ENCODE data around the gene DCAF11. TPM values are rescaled to one million over a fixed set of nuclear protein-coding genes. Genes with fewer than 3 reads are reported as not detected.

The DCAF11 gene
- total and polyA plus RNA-seq, 12 donors, result 19.7 to 99.7 (median 70.8) TPM

DNA sequence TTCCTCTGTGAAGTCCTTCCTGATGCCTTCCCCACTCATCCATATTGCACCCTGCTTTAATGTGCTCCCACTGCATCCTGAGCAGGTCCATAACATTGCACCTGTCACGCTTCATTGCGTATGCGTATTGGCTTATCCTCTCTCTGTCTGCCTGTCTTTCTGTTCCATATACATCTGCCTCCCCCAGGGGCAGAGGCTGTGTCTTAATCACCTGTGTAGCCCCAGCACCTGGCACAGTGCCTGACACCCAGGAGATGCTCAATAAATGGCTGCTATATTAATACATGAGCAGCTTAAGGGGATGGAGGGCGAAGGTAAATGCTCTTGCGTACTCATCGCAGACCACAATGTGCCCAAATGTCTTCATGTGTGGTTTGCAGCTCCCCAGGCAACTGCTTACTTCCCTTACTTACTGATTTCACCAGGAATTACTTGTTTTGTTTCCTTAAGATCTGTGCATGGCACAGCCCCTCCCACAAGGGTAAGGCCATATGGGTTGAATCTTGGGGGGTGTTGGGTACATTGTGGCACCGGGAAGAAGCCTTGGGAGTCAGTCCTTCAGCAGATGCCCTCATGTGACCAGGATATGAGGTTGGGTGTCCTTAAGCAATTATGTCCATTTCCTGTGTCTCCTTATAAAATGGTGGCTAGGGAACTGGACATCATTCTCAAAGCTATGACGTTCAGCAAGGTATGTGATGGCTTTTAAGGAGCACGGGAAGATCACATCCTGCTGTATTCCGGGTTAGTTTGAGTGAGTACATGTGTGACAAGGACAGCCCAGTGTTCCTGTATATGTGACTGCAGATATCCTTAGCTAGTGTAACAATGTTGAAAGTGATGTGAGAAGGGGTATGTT, 44.1 kb upstream of the DCAF11 start:
- no peak for ATAC-seq

GRCh38 chr14:24071144-24071697, 43.4 kb upstream of the DCAF11 start, which contains the start of gene CPNE6:
Gene CPNE6, plus strand, starts transcription at chr14:24071562. Its CDS starts 1,375 bp downstream, at chr14:24072937.
- intact Hi-C loops (cut with DNase I), result no loop called here
- peaks cover 0 to 40% (median 8%) of the 10 kb centered on the region in 7 donors for H3K27me3 ChIP-seq
- ATAC-seq (peak in 1 of 8 donors; percentile 29), DNase-seq (no peak)
- H3K27ac ChIP-seq, result no peak within 1 kb of the TSS
- H3K9me3 ChIP-seq, result no peaks in the 10 kb centered on the region
- 46 to 55% methylated on average over 13 to 19 of the region's 19 CpGs for WGBS, 2 donors
- H3K4me3 ChIP-seq, result no peak within 1 kb of the TSS
- H3K4me1 ChIP-seq, result peaks cover 0 to 5% (median 0%) of the 10 kb centered on the region in 9 donors
- no peaks in the 10 kb centered on the region for H3K36me3 ChIP-seq
- TF ChIP-seq CTCF (IDR thresholded peaks at IDR 0.05), result no peak

More for the DNA sequence above, 44.1 kb upstream of the DCAF11 start:
- Histone ChIP-seq H3K36me3 (no peaks in the 10 kb centered on the region), H3K27me3 (peaks cover 0 to 35% (median 8%) of the 10 kb centered on the region in 7 donors), H3K27ac (no peak overlapping the region), H3K9me3 (no peaks in the 10 kb centered on the region), H3K4me3 (no peak overlapping the region), H3K4me1 (peaks cover 0 to 5% (median 0%) of the 10 kb centered on the region in 9 donors)
- no peak for TF ChIP-seq CTCF (IDR thresholded peaks at IDR 0.05)
- DNase-seq, result no peak
- WGBS, 2 donors, result 79 to 85% methylated on average over 10 of the region's 10 CpGs
- intact Hi-C loops (cut with DNase I), result no loop called here

DNA sequence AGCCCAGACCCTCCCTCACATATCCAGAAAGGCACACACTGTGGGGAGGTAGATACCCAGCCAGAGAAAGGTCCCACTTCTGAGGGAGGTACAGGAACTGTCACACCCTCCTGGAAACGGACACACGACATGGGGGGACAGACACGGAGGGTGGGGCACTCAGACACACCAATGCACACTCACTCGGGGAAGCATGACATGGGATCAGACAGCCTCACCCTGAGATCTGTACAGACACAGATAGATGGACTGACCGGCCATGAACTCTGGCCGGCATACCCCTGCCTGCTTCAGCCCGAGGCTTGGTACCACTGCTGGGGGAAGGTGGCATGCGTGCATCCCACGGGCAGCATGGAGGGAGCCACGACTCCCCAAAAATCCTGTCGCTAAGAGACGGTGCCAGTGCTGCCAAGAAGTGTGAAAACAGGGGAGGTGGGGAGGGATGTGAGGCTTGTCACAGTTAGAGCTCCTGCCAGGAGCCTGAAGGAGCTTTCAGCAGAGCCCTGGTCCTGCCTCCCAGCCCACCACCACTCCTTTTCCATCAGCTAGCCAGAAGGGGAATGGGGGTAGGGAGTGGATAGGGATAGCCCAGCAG, 42.6 kb upstream of the DCAF11 start:
- no peak for TF ChIP-seq CTCF (IDR thresholded peaks at IDR 0.05)
- no peaks in the 10 kb centered on the region for H3K36me3 ChIP-seq
- no peak overlapping the region for H3K27ac ChIP-seq
- 67 to 70% methylated on average over 12 of the region's 12 CpGs for WGBS, 2 donors
- peaks cover 0 to 40% (median 8%) of the 10 kb centered on the region in 7 donors for H3K27me3 ChIP-seq
- DNase-seq (no peak), ATAC-seq (no peak)
- no peak overlapping the region for H3K4me3 ChIP-seq
- peaks cover 0 to 5% (median 0%) of the 10 kb centered on the region in 9 donors for H3K4me1 ChIP-seq
- no peaks in the 10 kb centered on the region for H3K9me3 ChIP-seq
- intact Hi-C loops (cut with DNase I), result no loop called here

GRCh38 chr14:24072436-24072835, 42.1 kb upstream of the DCAF11 start:
- no peak overlapping the region for H3K4me3 ChIP-seq
- ATAC-seq (no peak), DNase-seq (no peak)
- intact Hi-C loops (cut with DNase I), result no loop called here
- 74 to 75% methylated on average over 7 of the region's 7 CpGs for WGBS, 2 donors
- H3K9me3 ChIP-seq, result no peaks in the 10 kb centered on the region
- H3K4me1 ChIP-seq, result peaks cover 0 to 5% (median 0%) of the 10 kb centered on the region in 9 donors
- H3K27me3 ChIP-seq, result peaks cover 0 to 40% (median 8%) of the 10 kb centered on the region in 7 donors
- no peak for TF ChIP-seq CTCF (IDR thresholded peaks at IDR 0.05)
- H3K36me3 ChIP-seq, result no peaks in the 10 kb centered on the region
- H3K27ac ChIP-seq, result no peak overlapping the region

All from heart right ventricle (tissue), 16 donors.